ENCODE data around the gene CALN1.

CALN1 gene

GRCh38 chr7:71785216-71785615 is 626.9 kb downstream of the CALN1 start:
- Mint-ChIP-seq H3K27ac (no peak overlapping the region), H3K9me3 (peaks cover 14% of the 10 kb centered on the region), H3K36me3 (no peaks in the 10 kb centered on the region), H3K4me3 (no peak overlapping the region), H3K4me1 (no peaks in the 10 kb centered on the region)
- no peak for ATAC-seq
- no peak for DNase-seq (ENCODE audit: low spot score in 2 of 2)

- DNase-seq (ENCODE audit: low spot score in 2 of 2) (no peak), ATAC-seq (no peak)
- no peaks in the 10 kb centered on the region for H3K4me1 Mint-ChIP-seq
- H3K4me3 Mint-ChIP-seq: no peak overlapping the region
- no peaks in the 10 kb centered on the region for H3K36me3 Mint-ChIP-seq
- peaks cover 9% of the 10 kb centered on the region for H3K9me3 Mint-ChIP-seq
- H3K27ac Mint-ChIP-seq: no peak overlapping the region
Measured at GRCh38 chr7:71784781-71785180, 627.4 kb downstream of the CALN1 start.

- peaks cover 9% of the 10 kb centered on the region for H3K9me3 Mint-ChIP-seq
- no peak for DNase-seq (ENCODE audit: low spot score in 2 of 2)
- H3K4me1 Mint-ChIP-seq: no peaks in the 10 kb centered on the region
- H3K27ac Mint-ChIP-seq: no peak overlapping the region
- no peak overlapping the region for H3K4me3 Mint-ChIP-seq
- H3K36me3 Mint-ChIP-seq: no peaks in the 10 kb centered on the region
- ATAC-seq: no peak
Measured at GRCh38 chr7:71784180-71784579, 628.0 kb downstream of the CALN1 start.

- no peak overlapping the region for H3K4me3 Mint-ChIP-seq
- no peak overlapping the region for H3K27ac Mint-ChIP-seq
- DNase-seq (ENCODE audit: low spot score in 2 of 2): no peak
- peaks cover 9% of the 10 kb centered on the region for H3K9me3 Mint-ChIP-seq
- no peaks in the 10 kb centered on the region for H3K4me1 Mint-ChIP-seq
- ATAC-seq: no peak
- H3K36me3 Mint-ChIP-seq: no peaks in the 10 kb centered on the region
Measured at GRCh38 chr7:71783779-71784178, 628.4 kb downstream of the CALN1 start.

GRCh38 chr7:71782051-71782450 is 630.1 kb downstream of the CALN1 start:
- DNase-seq (ENCODE audit: low spot score in 2 of 2): no peak

DNA sequence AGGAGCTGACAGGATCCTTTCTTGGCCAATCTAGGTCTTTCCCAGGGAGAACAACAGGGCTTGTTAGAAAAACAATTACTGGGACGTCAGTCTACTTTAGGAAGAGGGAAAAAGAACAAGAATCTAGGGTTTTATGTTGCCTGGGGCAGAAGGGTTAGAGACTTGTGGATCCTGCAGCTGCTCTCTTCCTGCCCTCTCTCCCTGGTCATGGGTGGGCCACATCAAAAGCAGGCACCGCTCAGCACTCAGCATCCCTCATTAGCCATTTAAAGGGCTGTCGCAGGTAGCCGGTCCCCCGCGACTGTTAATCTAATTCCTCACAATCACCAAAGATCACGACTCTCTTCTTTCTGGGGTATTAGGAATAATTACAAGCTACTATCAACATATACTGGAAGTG is 631.9 kb downstream of the CALN1 start:
- H3K4me1 Mint-ChIP-seq: no peaks in the 10 kb centered on the region
- ATAC-seq (no peak), DNase-seq (ENCODE audit: low spot score in 2 of 2) (no peak)
- H3K36me3 Mint-ChIP-seq: no peaks in the 10 kb centered on the region
- no peak overlapping the region for H3K27ac Mint-ChIP-seq
- peaks cover 3% of the 10 kb centered on the region for H3K9me3 Mint-ChIP-seq
- no peak overlapping the region for H3K4me3 Mint-ChIP-seq

More at GRCh38 chr7:71782051-71782450, 630.1 kb downstream of the CALN1 start:
- no peak overlapping the region for H3K4me3 Mint-ChIP-seq
- H3K27ac Mint-ChIP-seq: no peak overlapping the region
- no peaks in the 10 kb centered on the region for H3K4me1 Mint-ChIP-seq
- H3K36me3 Mint-ChIP-seq: no peaks in the 10 kb centered on the region
- ATAC-seq: no peak
- peaks cover 5% of the 10 kb centered on the region for H3K9me3 Mint-ChIP-seq

DNA sequence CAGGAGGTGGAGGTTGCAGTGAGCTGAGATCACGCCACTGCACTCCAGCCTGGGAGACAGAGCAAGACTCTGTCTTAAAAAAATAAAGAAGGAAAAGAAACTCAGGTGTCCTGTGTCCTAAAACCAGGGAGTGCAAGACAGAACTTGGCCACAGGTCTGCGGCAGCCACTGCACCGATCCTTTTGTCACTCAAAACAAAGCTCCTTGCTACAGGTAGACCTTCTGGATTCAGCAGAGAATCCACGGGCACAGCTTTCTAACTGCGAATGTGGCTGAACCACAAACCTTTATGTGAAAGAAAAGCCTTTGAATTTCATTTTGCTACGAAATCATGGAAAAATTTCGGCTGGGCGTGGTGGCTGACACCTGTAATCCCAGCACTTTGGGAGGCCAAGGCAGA is 634.9 kb downstream of the CALN1 start:
- Mint-ChIP-seq H3K4me3 (no peak overlapping the region), H3K4me1 (no peaks in the 10 kb centered on the region), H3K36me3 (no peaks in the 10 kb centered on the region), H3K9me3 (peaks cover 13% of the 10 kb centered on the region), H3K27ac (no peak overlapping the region)
- ATAC-seq: no peak
- no peak for DNase-seq (ENCODE audit: low spot score in 2 of 2)

- ATAC-seq (no peak), DNase-seq (ENCODE audit: low spot score in 2 of 2) (no peak)
- Mint-ChIP-seq H3K36me3 (no peaks in the 10 kb centered on the region), H3K27ac (no peak overlapping the region), H3K4me3 (no peak overlapping the region), H3K9me3 (peaks cover 13% of the 10 kb centered on the region), H3K4me1 (no peaks in the 10 kb centered on the region)
Measured at GRCh38 chr7:71776726-71777125, 635.4 kb downstream of the CALN1 start.

- H3K4me3 Mint-ChIP-seq: no peak overlapping the region
- H3K4me1 Mint-ChIP-seq: no peaks in the 10 kb centered on the region
- ATAC-seq (no peak), DNase-seq (ENCODE audit: low spot score in 2 of 2) (no peak)
- H3K27ac Mint-ChIP-seq: no peak overlapping the region
- no peaks in the 10 kb centered on the region for H3K36me3 Mint-ChIP-seq
- peaks cover 13% of the 10 kb centered on the region for H3K9me3 Mint-ChIP-seq
Measured at GRCh38 chr7:71775648-71776047, 636.5 kb downstream of the CALN1 start.

GRCh38 chr7:71772779-71773178 is 639.4 kb downstream of the CALN1 start:
- Mint-ChIP-seq H3K4me3 (no peak overlapping the region), H3K27ac (no peak overlapping the region), H3K36me3 (no peaks in the 10 kb centered on the region), H3K9me3 (peaks cover 10% of the 10 kb centered on the region), H3K4me1 (no peaks in the 10 kb centered on the region)
- ATAC-seq: no peak
- no peak for DNase-seq (ENCODE audit: low spot score in 2 of 2)

GRCh38 chr7:71770269-71770907 is 641.8 kb downstream of the CALN1 start:
- no peak for DNase-seq (ENCODE audit: low spot score in 2 of 2)
- no peak overlapping the region for H3K4me3 Mint-ChIP-seq
- no peak overlapping the region for H3K27ac Mint-ChIP-seq
- ATAC-seq: no peak
- no peaks in the 10 kb centered on the region for H3K4me1 Mint-ChIP-seq
- H3K9me3 Mint-ChIP-seq: peaks cover 10% of the 10 kb centered on the region
- H3K36me3 Mint-ChIP-seq: no peaks in the 10 kb centered on the region

- no peaks in the 10 kb centered on the region for H3K4me1 Mint-ChIP-seq
- no peak for ATAC-seq
- no peak overlapping the region for H3K4me3 Mint-ChIP-seq
Measured at GRCh38 chr7:71769326-71769725, 642.8 kb downstream of the CALN1 start.

DNA sequence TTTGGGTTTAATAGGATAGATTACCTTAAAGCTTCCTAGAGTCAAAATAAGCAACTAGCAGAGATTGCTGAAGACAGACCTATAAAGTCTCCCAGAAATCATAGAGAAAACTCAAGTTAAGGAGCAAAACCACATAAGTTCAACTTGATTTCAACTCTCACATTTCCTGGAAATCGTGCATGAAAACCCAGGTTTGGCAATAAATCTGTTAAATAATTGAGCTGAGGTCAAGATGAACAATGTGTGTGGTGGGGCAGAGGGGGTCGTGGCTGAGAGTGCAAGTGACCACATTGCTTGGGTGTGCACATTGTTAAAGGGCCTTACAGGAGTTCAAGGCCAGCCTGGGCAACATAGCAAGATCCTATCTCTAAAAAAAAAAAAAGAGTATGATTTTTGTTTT is 643.7 kb downstream of the CALN1 start:
- H3K9me3 Mint-ChIP-seq: peaks cover 9% of the 10 kb centered on the region
- no peaks in the 10 kb centered on the region for H3K36me3 Mint-ChIP-seq
- H3K4me3 Mint-ChIP-seq: no peak overlapping the region
- H3K27ac Mint-ChIP-seq: no peak overlapping the region
- ATAC-seq (no peak), DNase-seq (ENCODE audit: low spot score in 2 of 2) (no peak)
- H3K4me1 Mint-ChIP-seq: no peaks in the 10 kb centered on the region

More at GRCh38 chr7:71769326-71769725, 642.8 kb downstream of the CALN1 start:
- no peak for DNase-seq (ENCODE audit: low spot score in 2 of 2)
- Mint-ChIP-seq H3K36me3 (no peaks in the 10 kb centered on the region), H3K9me3 (peaks cover 10% of the 10 kb centered on the region), H3K27ac (no peak overlapping the region)

GRCh38 chr7:71766016-71766415 is 646.1 kb downstream of the CALN1 start:
- H3K27ac Mint-ChIP-seq: no peak overlapping the region
- H3K4me1 Mint-ChIP-seq: no peaks in the 10 kb centered on the region
- ATAC-seq (no peak), DNase-seq (ENCODE audit: low spot score in 2 of 2) (no peak)
- H3K36me3 Mint-ChIP-seq: no peaks in the 10 kb centered on the region
- no peak overlapping the region for H3K4me3 Mint-ChIP-seq
- peaks cover 4% of the 10 kb centered on the region for H3K9me3 Mint-ChIP-seq

DNA sequence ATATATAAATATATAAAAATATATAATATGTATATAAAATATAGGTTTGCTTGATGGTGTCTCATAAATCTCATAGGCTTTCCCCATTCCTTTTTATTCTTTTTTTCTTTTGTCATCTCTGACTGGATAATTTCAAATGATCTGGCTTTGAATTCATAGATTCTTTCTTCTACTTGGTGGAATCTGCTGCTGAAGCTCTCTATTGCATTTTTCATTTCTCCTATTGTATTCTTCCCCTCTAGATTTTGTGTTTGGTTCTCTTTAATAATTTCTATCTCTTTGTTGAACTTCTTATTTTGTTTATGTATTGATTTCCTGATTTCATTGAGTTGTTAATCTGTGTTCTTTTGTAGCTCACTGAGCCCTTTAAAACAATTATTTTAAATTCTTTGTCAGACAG is 650.8 kb downstream of the CALN1 start:
- H3K4me1 Mint-ChIP-seq: no peaks in the 10 kb centered on the region
- no peak overlapping the region for H3K4me3 Mint-ChIP-seq
- no peak for ATAC-seq
- H3K36me3 Mint-ChIP-seq: no peaks in the 10 kb centered on the region
- no peak for DNase-seq (ENCODE audit: low spot score in 2 of 2)
- peaks cover 14% of the 10 kb centered on the region for H3K9me3 Mint-ChIP-seq
- no peak overlapping the region for H3K27ac Mint-ChIP-seq

DNA sequence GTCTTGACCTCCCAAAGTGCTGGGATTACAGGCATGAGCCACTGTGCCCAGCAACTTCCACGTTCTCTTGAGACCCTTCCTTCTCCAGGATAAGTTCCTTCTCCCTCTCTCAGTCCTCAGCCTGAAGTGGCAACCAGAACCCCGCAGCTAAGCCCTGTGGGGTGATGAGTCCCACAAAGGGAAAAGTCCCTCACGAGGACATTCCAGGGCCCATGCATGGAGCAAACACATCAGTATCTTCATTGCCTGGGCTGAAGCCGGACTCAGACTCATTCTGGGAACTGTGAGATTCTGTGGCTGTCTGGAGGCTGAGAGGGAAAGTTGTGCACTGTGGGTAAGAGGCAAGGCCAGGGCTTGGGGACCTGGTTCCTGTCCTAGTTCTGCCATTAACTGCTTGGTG is 657.3 kb downstream of the CALN1 start:
- Mint-ChIP-seq H3K9me3 (peaks cover 9% of the 10 kb centered on the region), H3K4me1 (no peaks in the 10 kb centered on the region), H3K4me3 (no peak overlapping the region), H3K36me3 (no peaks in the 10 kb centered on the region), H3K27ac (no peak overlapping the region)
- no peak for DNase-seq (ENCODE audit: low spot score in 2 of 2)
- ATAC-seq: no peak

All from stimulated activated effector memory CD8-positive, alpha-beta T cell treated with anti-CD3 and anti-CD28 coated beads, Interleukin-12 subunit alpha, Interleukin-12 subunit beta, amount 100 ng/mL, for 72 hours (primary cell).